Subcutaneous adipose tissue (tissue), 4 donors: ENCODE results near the gene CST9. TPM values are rescaled to one million over a fixed set of nuclear protein-coding genes. Genes with fewer than 3 reads are reported as not detected.

Experiments
- total RNA-seq, 4 donors: library from RNA; depleted of rRNA; stranded (reverse); fragments of >200 nt; gene quantifications; one replicate each; pipeline ENCODE4 v1.1.0, GENCODE V29; 2016
- TF ChIP-seq, protein P1 (sequence below): fragments of 450-650 bp; IDR thresholded peaks from one replicate; pipeline ENCODE4 v1.5.1; 2016; ENCODE audit warnings: low read depth, mild to moderate bottlenecking, control low read depth, antibody characterized with exemption, moderate library complexity

Gene CST9
- total RNA-seq, 4 donors from 2014 or later, result not detected

DNA sequence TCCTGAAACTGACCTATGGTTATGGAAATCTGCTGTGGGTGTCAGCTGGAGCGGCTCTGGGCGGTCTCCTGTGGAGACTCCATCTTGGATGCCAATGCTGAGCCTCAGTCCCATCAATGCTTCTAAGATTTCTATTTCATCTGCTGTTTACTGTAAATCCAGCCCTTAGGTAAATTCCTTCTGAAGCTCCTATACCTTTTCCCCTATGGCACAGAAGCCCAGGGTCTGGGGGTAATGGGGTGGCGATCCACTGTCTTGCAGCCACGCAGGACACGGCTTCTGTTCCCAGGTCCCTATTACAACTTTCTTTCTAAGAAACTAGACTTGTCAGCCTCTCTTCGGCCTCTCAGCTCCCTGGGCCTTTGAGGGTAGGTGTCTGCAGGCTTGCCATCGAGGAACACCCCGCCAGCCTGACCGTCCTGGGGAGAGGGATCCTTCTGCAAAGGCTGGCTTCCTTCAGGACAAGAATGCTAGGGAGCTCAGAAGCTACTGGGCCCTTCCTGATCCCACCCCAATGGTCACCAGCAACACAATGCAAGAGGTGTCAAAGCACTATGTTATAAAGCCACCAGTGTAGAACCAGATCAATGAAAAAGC is 25.6 kb upstream of the CST9 start:
- TF ChIP-seq, protein P1, sequence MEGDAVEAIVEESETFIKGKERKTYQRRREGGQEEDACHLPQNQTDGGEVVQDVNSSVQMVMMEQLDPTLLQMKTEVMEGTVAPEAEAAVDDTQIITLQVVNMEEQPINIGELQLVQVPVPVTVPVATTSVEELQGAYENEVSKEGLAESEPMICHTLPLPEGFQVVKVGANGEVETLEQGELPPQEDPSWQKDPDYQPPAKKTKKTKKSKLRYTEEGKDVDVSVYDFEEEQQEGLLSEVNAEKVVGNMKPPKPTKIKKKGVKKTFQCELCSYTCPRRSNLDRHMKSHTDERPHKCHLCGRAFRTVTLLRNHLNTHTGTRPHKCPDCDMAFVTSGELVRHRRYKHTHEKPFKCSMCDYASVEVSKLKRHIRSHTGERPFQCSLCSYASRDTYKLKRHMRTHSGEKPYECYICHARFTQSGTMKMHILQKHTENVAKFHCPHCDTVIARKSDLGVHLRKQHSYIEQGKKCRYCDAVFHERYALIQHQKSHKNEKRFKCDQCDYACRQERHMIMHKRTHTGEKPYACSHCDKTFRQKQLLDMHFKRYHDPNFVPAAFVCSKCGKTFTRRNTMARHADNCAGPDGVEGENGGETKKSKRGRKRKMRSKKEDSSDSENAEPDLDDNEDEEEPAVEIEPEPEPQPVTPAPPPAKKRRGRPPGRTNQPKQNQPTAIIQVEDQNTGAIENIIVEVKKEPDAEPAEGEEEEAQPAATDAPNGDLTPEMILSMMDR, result no peak

- TF ChIP-seq, protein P1, result no peak
These were observed 24.7 kb upstream of the CST9 start for GRCh38 chr20:23630392-23630849.

DNA sequence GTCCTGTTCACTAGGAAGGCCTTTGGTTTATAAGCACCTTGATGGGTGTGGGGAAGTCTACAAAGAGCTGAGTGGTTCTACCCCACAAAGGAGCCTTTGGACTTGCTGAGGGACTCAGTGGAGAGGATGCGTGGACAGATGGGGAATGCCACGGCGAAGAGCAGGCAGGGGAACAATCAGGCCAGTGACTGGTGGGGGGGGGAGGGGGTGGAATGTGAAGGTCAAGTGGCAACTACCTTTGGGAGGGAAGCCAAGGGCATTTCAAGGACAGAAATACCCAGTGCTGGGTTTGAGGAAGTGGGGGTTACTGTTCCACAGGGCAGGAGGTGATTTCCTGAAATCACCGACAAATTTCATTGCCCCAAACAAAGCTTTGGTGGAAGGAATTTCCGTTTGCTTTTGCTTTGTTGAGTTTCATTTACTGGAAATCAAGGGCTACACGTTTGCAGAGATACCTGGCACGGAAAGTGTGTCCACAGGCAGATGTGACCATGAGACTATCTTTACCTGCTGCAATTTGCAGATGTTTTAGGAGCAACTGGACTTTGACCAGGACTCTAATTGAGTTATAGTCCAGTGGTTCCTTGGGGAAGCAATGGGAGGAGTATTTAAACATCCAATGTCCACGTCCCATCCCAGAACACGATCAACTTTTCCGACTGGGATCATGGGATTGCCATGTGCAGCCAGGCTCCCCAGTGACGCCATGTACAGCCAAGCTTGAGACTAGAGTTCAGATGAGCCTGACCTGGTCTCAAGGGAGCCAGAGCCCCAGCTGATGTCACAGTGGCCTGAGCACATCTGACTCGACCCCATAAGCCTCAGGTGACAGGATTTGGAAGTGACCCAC is 24.1 kb upstream of the CST9 start:
- TF ChIP-seq, protein P1, result no peak

GRCh38 chr20:23629017-23629541 is 23.4 kb upstream of the CST9 start:
- TF ChIP-seq, protein P1, result no peak

GRCh38 chr20:23628402-23629016 is 22.8 kb upstream of the CST9 start:
- TF ChIP-seq, protein P1, result no peak

DNA sequence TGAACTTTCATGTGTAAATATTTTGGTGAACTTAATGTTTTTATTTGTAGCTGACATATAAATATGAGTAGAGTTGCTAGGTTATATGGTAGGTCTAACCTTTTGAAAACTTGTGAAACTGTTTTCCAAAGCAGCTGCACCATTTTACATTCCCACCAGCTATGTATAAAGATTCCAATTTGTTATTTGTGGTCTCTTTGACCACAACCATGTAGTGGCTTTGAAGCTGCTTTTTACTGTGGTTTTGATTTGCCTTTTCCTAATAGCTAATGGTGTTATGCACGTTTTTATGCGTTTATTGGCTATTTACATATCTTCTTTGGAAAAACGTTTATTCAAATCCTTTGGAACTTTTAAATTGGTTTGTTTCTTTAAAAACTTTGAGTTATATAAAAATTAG is 21.8 kb upstream of the CST9 start:
- TF ChIP-seq, protein P1, result no peak
